T-cell (primary cell): ENCODE data around the gene ABCC2. TPM values are rescaled to one million over a fixed set of nuclear protein-coding genes. Genes with fewer than 3 reads are reported as not detected.
"Not testable (repeated sequence)": the region's sequence is repeated elsewhere in the genome, so short reads cannot be mapped to it uniquely, and the experiment has no call there.

Source experiments
- ATAC-seq, 4 experiments: fragments of 200-7000 bp in 3 of 4; fragments of 150-1000 bp in 1 of 4; cut with Tn5 transposase; replicated peaks in 1 of 4; 1 replicate in 3 of 4; 2 replicates in 1 of 4; pipeline ENCODE4 v1.10.0; 2021; ENCODE audit warnings: moderate library complexity in 3 of 4, mild to moderate bottlenecking in 2 of 4, moderate number of reproducible peaks in 1 of 4
- CTCF ChIA-PET, 2 donors: fragments of 300-600 bp; sonication (Branson Sonifier 250); formaldehyde crosslinking; loops; one replicate each; lab custom pipeline; 2022; ENCODE audit warnings: antibody characterized with exemption in 2 of 2; lab: Charles Lee
- POLR2A ChIA-PET, 2 donors: fragments of 300-600 bp; sonication (Branson Sonifier 250); formaldehyde crosslinking; loops; one replicate each; lab custom pipeline; 2022; ENCODE audit warnings: antibody characterized with exemption in 2 of 2; lab: Charles Lee
- DNase-seq, 35 experiments: peaks; one replicate each; pipeline versions ENCODE4 v3.0.0 to v3.0.0-alpha.2; 2013 to 2023
- H3K27ac ChIP-seq: one replicate; pipeline ENCODE4 v1.5.1; 2013; ENCODE audit warnings: low read length
- H3K27me3 ChIP-seq, 2 experiments: replicated peaks in 1 of 2; 1 replicate in 1 of 2; 2 replicates in 1 of 2; pipeline versions ENCODE4 v1.6.1 to v1.7.0; 2013; ENCODE audit warnings: low read length in 1 of 2, mixed read lengths in 1 of 2; ENCODE audit not compliant: control insufficient read depth in 2 of 2, insufficient read depth in 2 of 2; ENCODE audit errors: extremely low read depth in 1 of 2
- H3K36me3 ChIP-seq, 2 donors: 1 replicate in 1 of 2; 2 replicates in 1 of 2; pipeline versions ENCODE4 v1.6.1 to v1.7.0; 2013; ENCODE audit warnings: low read length in 1 of 2; ENCODE audit not compliant: control insufficient read depth in 2 of 2, insufficient read depth in 1 of 2; ENCODE audit errors: extremely low read depth in 1 of 2
- H3K4me1 ChIP-seq, 2 experiments: 1 replicate in 1 of 2; 2 replicates in 1 of 2; pipeline versions ENCODE4 v1.6.1 to v1.7.0; 2013; ENCODE audit warnings: low read length in 2 of 2, mixed read lengths in 1 of 2; ENCODE audit not compliant: insufficient read depth in 2 of 2, control insufficient read depth in 1 of 2; ENCODE audit errors: extremely low read depth in 1 of 2
- H3K4me3 ChIP-seq, 2 donors: 1 replicate in 1 of 2; 2 replicates in 1 of 2; pipeline versions ENCODE4 v1.5.1 to v1.7.0; 2013; ENCODE audit warnings: mild to moderate bottlenecking in 2 of 2, low read length in 1 of 2, moderate library complexity in 1 of 2; ENCODE audit not compliant: control insufficient read depth in 1 of 2; ENCODE audit errors: extremely low read depth in 1 of 2
- H3K9me3 ChIP-seq: 2 replicates; pipeline ENCODE4 v1.7.0; 2013
- H3K27ac Mint-ChIP-seq, 2 donors: one replicate each; pipeline ENCODE4 v1.8.0; 2020 to 2021; ENCODE audit warnings: mild to moderate bottlenecking in 2 of 2, mixed read lengths in 2 of 2
- H3K27me3 Mint-ChIP-seq, 2 donors: one replicate each; pipeline ENCODE4 v1.8.0; 2021 to 2022; ENCODE audit warnings: mixed read lengths in 2 of 2
- H3K36me3 Mint-ChIP-seq: one replicate; pipeline ENCODE4 v1.8.0; 2021; ENCODE audit warnings: mixed read lengths
- H3K4me1 Mint-ChIP-seq, 3 donors: one replicate each; pipeline ENCODE4 v1.8.0; 2020 to 2022; ENCODE audit warnings: mixed read lengths in 3 of 3, mild to moderate bottlenecking in 1 of 3
- H3K4me3 Mint-ChIP-seq, 3 donors: one replicate each; pipeline ENCODE4 v1.8.0; 2020 to 2022; ENCODE audit warnings: mild to moderate bottlenecking in 3 of 3, mixed read lengths in 3 of 3, moderate library complexity in 3 of 3
- H3K9me3 Mint-ChIP-seq, 3 donors: one replicate each; pipeline ENCODE4 v1.8.0; 2020 to 2022; ENCODE audit warnings: mixed read lengths in 3 of 3
- WGBS: methylation state at CpG from one replicate; pipeline ENCODE4 v1.1.5; 2013; ENCODE audit warnings: missing lambda C conversion rate; ENCODE audit not compliant: insufficient coverage; 5-methylcytosine and 5-hydroxymethylcytosine counted together
- total RNA-seq, 35 experiments: library from RNA in 6 of 35; stranded (reverse) in 6 of 35; fragments of 120-200 nt in 1 of 35; gene quantifications; one replicate each; pipeline versions ENCODE4 v1.2.1 to v1.2.4 and lab custom pipeline; 2013 to 2026

ABCC2 gene
- total RNA-seq, 5 donors from 2014 or later (not counting 1 experiment from before 2014, with no cell fraction given), result 2.8 to 5.6 (median 4.0) TPM

DNA sequence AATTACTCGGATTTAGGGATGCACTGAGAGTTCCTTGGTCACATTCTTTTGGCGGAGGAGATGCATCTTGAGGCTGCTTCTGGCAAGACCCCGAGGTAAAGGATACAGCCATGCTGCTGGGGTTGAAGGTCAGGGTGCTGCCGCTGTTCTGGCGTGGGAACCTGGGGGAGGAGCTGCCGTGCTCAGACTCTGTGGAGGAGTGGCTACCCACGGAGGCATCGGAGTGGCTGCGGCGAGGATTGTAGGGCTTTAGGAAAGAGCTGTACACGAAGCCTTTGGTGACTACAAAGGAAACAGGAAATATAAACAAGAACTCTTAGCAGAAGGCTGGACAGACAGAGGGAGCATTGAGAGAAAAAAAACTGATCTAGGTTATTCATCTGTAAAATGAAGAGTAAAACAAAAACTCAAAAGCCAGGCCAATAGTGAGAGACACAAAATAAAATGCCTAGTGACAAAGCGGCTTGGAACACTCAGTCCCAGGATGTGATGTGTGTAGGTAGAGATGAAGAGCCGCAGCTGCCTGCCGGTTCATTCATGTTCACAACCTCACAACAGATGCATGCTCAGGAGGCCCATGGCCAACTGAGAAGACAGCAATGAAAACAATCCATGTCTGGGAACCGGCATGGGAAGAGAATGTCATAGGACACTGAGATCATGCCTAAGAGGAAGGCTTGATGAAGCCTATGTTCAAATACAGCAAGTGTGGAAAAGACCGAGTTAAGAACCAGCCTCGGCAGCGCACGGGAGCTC is 97.8 kb downstream of the ABCC2 start:
- WGBS, result 89% methylated on average over 15 of the region's 19 CpGs
- CTCF ChIA-PET, result no interaction called here

DNA sequence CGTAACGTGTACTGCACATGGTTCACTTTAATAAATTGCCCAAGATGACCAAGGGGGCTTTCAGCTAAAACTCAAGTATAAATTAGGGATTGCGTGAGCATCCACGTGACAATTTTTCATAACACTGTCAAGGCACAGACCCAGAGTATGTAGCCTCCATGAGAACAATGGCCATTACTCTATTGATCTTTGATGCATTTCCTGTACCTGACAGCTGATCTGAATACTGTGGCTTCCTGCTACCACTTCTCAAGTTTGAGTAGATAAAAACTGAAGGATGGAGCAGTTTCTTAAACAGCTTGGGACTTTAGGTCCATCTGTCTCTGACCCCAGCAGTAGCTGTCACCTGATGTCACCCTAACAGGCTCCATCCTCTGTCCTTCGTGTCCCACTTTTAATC is 98.9 kb downstream of the ABCC2 start:
- ATAC-seq, result no peak
- H3K27ac Mint-ChIP-seq, result no peak overlapping the region
- H3K36me3 ChIP-seq, result peaks cover 4 to 19% of the 10 kb centered on the region in 2 donors

More for the DNA sequence above, 97.8 kb downstream of the ABCC2 start:
- peaks cover 13 to 16% of the 10 kb centered on the region in 2 donors for H3K27me3 Mint-ChIP-seq
- peaks cover 9 to 10% (median 9%) of the 10 kb centered on the region in 3 donors for H3K4me1 Mint-ChIP-seq
- Histone ChIP-seq H3K36me3 (peaks cover 4 to 22% of the 10 kb centered on the region in 2 donors), H3K9me3 (no peaks in the 10 kb centered on the region), H3K4me1 (no peaks in the 10 kb centered on the region), H3K27ac (no peak overlapping the region), H3K27me3 (peaks cover 0 to 8% of the 10 kb centered on the region in 2 experiments), H3K4me3 (no peak overlapping the region)
- H3K27ac Mint-ChIP-seq, result no peak overlapping the region
- POLR2A ChIA-PET, result no interaction called here
- DNase-seq, result no peak
- H3K9me3 Mint-ChIP-seq, result no peaks in the 10 kb centered on the region
- ATAC-seq, result no peak
- H3K36me3 Mint-ChIP-seq, result peaks cover 73% of the 10 kb centered on the region
- no peak overlapping the region for H3K4me3 Mint-ChIP-seq

GRCh38 chr10:99883523-99883922 is 101.1 kb downstream of the ABCC2 start:
- DNase-seq (no peak), ATAC-seq (no peak)
- Histone ChIP-seq H3K27ac (no peak overlapping the region), H3K27me3 (no peaks in the 10 kb centered on the region), H3K4me1 (no peaks in the 10 kb centered on the region), H3K9me3 (no peaks in the 10 kb centered on the region), H3K36me3 (peaks cover 8 to 12% of the 10 kb centered on the region in 2 donors), H3K4me3 (no peak overlapping the region)
- POLR2A ChIA-PET, result interaction anchor here in 1 of 2 donors (1.2 kb wide), 1 partner anchor 13 kb away, joined by 11 read pairs; no protein-coding TSS in a partner anchor
- Mint-ChIP-seq H3K27ac (no peak overlapping the region), H3K27me3 (no peaks in the 10 kb centered on the region), H3K4me3 (no peak overlapping the region), H3K9me3 (no peaks in the 10 kb centered on the region), H3K4me1 (peaks cover 1 to 7% (median 5%) of the 10 kb centered on the region in 3 donors), H3K36me3 (peaks cover 48% of the 10 kb centered on the region)
- 100% methylated on average over 1 of the region's 2 CpGs for WGBS
- CTCF ChIA-PET, result no interaction called here

More for the DNA sequence above, 98.9 kb downstream of the ABCC2 start:
- POLR2A ChIA-PET, result no interaction called here
- no peak overlapping the region for H3K4me3 ChIP-seq
- CTCF ChIA-PET, result no interaction called here
- WGBS, result 94% methylated on average over 4 of the region's 5 CpGs
- Mint-ChIP-seq H3K9me3 (no peaks in the 10 kb centered on the region), H3K4me1 (peaks cover 9 to 10% (median 9%) of the 10 kb centered on the region in 3 donors), H3K36me3 (peaks cover 62% of the 10 kb centered on the region), H3K27me3 (peaks cover 4 to 7% of the 10 kb centered on the region in 2 donors), H3K4me3 (no peak overlapping the region)
- no peak overlapping the region for H3K27ac ChIP-seq
- H3K9me3 ChIP-seq, result no peaks in the 10 kb centered on the region
- no peaks in the 10 kb centered on the region for H3K4me1 ChIP-seq
- peaks cover 0 to 5% of the 10 kb centered on the region in 2 experiments for H3K27me3 ChIP-seq
- no peak for DNase-seq

DNA sequence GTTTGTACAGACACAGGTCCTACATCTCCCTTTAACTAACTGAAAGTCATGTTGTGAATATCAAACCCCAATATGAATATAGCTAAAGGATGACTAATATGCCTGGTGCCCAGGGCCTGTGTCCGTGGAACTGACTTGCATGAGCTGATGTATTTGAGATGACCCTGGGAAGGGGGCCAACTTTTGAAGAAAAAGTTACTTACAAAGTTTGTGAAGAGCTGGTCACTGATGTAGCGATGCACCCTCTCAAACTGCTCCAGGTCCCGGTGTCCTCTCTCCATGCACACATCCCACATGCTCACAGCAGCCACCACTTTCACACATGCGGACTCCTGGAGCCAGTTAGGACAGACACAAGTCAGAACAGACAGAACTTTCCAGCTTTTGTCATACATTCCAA is 106.2 kb downstream of the ABCC2 start:
- ChIA-PET CTCF (no interaction called here), POLR2A (interaction anchor here in 1 of 2 donors (0.6 kb wide), 1 partner anchor 317 kb away, joined by 3 read pairs; no protein-coding TSS in a partner anchor)
- peaks cover 34% of the 10 kb centered on the region for H3K36me3 Mint-ChIP-seq
- H3K27ac Mint-ChIP-seq, result no peak overlapping the region
- DNase-seq, result no peak
- Histone ChIP-seq H3K9me3 (no peaks in the 10 kb centered on the region), H3K27ac (no peak overlapping the region), H3K4me3 (no peak overlapping the region), H3K27me3 (no peaks in the 10 kb centered on the region), H3K4me1 (no peaks in the 10 kb centered on the region), H3K36me3 (peaks cover 8 to 9% of the 10 kb centered on the region in 2 donors)
- H3K9me3 Mint-ChIP-seq, result no peaks in the 10 kb centered on the region
- no peaks in the 10 kb centered on the region for H3K4me1 Mint-ChIP-seq
- no peak overlapping the region for H3K4me3 Mint-ChIP-seq
- ATAC-seq, result no peak
- no peaks in the 10 kb centered on the region for H3K27me3 Mint-ChIP-seq
- 97% methylated on average over 4 of the region's 4 CpGs for WGBS

DNA sequence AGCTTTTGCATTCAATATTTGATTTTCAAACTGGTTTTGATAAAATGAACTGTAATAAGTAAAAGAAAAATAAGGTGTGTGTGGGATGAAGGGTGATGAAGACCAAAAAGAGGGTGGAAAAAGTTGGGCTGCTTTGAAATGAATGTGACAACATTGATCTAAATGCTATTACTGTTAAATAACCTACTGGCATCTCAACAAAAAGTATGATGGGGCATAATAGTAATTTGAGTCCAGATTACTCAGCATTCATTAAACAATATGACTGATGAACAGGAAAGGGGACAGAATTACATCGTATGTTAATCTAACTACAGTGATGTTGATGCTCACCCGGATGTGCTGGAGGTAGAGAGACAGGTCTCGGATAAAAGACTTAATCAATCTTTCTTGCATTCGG is 112.2 kb downstream of the ABCC2 start:
- Histone ChIP-seq H3K36me3 (peaks cover 7 to 12% of the 10 kb centered on the region in 2 donors), H3K4me3 (no peak overlapping the region), H3K27ac (no peak overlapping the region), H3K27me3 (no peaks in the 10 kb centered on the region), H3K9me3 (no peaks in the 10 kb centered on the region), H3K4me1 (no peaks in the 10 kb centered on the region)
- ATAC-seq (no peak), DNase-seq (no peak)
- CTCF ChIA-PET, result no interaction called here
- H3K36me3 Mint-ChIP-seq, result peaks cover 64% of the 10 kb centered on the region
- no peaks in the 10 kb centered on the region for H3K4me1 Mint-ChIP-seq
- H3K4me3 Mint-ChIP-seq, result no peak overlapping the region
- WGBS, result no CpG with 5 or more reads among the region's 4 CpGs
- POLR2A ChIA-PET, result interaction anchor here in 1 of 2 donors (0.6 kb wide), 1 partner anchor 100 kb away, joined by 4 read pairs; no protein-coding TSS in a partner anchor
- H3K27ac Mint-ChIP-seq, result no peak overlapping the region
- H3K9me3 Mint-ChIP-seq, result no peaks in the 10 kb centered on the region
- H3K27me3 Mint-ChIP-seq, result no peaks in the 10 kb centered on the region

DNA sequence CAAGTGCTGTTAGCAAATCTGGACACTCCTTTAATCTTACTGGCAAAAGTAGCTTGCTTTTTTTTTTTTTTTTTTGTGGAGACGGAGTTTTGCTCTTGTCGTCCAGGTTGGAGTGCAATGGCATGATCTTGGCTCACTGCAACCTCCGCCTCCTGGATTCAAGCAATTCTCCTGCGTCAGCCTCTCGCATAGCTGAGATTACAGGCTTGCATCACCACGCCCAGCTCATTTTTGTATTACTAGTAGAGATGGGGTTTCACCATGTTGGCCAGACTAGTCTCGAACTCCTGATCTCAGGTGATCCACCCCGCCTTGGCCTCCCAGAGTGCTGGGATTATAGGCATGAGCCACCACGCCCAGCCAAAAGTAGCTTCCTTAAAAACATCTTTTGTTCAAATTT is 112.6 kb downstream of the ABCC2 start:
- H3K27me3 Mint-ChIP-seq, H3K4me1 ChIP-seq, H3K4me3 Mint-ChIP-seq, H3K9me3 ChIP-seq, ATAC-seq, H3K27ac ChIP-seq, H3K4me1 Mint-ChIP-seq, H3K9me3 Mint-ChIP-seq, H3K4me3 ChIP-seq, H3K27me3 ChIP-seq, H3K27ac Mint-ChIP-seq, DNase-seq, CTCF ChIA-PET: not testable (repeated sequence)
- H3K36me3 Mint-ChIP-seq, result peaks cover 64% of the 10 kb centered on the region
- peaks cover 7 to 12% of the 10 kb centered on the region in 2 donors for H3K36me3 ChIP-seq
- no CpG with 5 or more reads among the region's 9 CpGs for WGBS
- POLR2A ChIA-PET, result interaction anchor here in 1 of 2 donors (0.6 kb wide), 1 partner anchor 100 kb away, joined by 4 read pairs; no protein-coding TSS in a partner anchor
